Activated CD4-positive, CD25-positive, alpha-beta regulatory T cell treated with anti-CD3 and anti-CD28 coated beads, Interleukin-2, amount 50 U/mL, for 24 hours (primary cell): Measurements from ENCODE around the gene SETD5.

ENCODE experiments used
- ATAC-seq, 2 donors: fragments of 150-1000 bp; cut with Tn5 transposase; one replicate each; pipeline ENCODE4 v1.10.0; 2021; ENCODE audit warnings: mild to moderate bottlenecking in 1 of 2, moderate library complexity in 1 of 2

The SETD5 gene

DNA sequence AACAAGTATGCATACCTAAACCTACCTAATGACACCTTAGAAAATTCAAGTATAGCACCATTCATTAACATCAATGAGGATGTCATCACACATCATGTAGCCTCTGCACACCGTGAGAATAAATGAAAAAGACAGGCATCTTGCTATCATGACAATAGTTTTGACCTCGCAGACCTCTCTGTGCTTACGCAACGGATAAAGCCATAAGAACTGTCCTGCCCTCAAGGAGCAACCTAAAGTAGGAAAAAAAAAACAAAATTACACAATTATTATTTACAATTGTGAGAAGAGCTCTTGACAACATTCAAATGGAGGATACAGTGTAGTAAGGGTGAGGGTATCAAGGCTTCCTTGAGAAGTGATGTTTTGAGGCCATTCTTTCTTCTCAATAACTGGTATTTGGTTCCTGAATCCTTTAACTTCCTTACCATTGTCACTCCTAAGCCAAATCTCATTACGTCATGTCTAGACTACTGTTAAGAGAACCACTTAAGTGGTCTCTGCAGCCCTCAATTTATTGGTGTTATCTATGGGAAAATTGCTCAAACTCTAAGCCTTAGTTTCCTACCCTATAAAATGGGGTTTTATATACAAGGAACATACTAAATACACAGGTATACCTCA, 7.0 kb upstream of the SETD5 start:
- no peak for ATAC-seq

- no peak for ATAC-seq
Observed at GRCh38 chr3:9392041-9392440, 5.4 kb upstream of the SETD5 start.

DNA sequence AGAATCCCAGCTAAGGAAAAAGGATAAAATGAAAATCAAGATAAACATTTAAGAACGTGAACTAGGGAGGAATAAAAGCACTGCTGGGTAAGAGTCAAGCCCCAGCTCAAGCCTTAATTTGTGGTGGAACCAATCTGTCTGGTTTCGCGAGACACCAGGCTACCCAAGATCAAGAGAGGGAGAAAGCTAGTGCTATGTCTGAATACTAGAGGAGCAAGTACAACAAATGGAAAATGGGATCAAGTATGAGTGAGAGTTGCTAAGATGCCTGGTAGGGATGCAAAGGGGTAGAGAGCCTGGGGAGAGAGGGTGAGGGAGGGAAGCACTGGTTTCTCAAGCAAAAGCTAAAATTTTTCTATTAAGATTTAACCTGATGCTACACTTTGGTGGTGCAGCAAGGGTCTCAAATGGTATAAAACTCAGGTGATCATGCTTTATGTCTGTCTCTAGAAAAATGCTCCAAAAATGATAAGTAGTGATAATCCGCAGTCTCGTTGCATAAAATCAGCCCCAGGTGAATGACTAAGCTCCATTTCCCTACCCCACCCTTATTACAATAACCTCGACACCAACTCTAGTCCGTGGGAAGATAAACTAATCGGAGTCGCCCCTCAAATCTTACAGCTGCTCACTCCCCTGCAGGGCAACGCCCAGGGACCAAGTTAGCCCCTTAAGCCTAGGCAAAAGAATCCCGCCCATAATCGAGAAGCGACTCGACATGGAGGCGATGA, 1.7 kb upstream of the SETD5 start:
- ATAC-seq: no peak

GRCh38 chr3:9396301-9396631, 1.1 kb upstream of the SETD5 start:
- ATAC-seq: peak; percentile 24 to 29

DNA sequence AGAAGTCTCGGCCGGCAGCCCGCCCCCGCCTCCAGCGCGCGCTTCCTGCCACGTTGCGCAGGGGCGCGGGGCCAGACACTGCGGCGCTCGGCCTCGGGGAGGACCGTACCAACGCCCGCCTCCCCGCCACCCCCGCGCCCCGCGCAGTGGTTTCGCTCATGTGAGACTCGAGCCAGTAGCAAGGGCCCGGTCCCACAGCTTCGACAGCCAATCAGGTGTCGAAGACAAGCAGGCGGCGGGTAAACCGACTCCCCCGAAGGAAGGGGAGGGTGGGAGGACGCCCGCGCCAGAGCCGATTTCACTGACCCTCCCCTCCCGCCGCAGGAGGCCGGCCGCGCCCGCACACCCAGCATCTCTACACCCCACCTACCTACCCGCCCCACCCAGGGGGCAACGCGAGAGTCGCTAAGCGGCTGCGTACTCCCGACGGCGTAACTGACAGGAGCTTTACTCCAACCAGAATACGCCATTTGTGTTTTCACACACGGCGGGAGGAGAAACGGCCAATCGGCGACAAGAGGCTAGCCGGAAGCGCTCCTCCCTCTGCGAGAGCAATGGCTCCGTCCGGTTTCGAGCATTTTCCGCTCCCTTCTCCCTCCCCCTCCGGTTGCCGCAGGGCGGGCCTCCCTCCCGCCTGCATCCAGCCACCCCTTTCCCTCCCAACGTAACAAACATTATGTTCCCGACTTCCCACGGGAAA, 633 bp upstream of the SETD5 start:
- peak; percentile 71 to 74 for ATAC-seq

GRCh38 chr3:9397906-9398699, 688 bp downstream of the SETD5 start:
- no peak for ATAC-seq

- no peak for ATAC-seq
Observed at GRCh38 chr3:9398700-9399336, 1.4 kb downstream of the SETD5 start.

DNA sequence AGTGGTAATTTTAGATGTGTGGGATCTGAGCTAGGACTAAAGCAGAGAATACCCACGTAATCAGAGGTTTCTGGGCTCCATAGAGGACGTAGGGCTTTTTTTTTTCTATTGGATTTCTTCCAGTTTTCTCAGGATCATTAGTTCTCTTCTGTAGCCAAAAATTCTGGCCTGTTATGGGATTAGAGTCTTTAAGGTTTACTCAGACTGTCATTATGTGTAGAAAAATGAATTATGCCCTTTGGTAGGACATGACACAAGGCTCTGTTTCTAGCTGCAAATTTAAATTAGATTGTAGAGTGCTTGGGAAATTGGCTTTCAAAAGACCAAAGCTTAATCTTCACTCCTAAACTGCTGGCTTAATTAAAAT, 1.9 kb downstream of the SETD5 start:
- no peak for ATAC-seq

- ATAC-seq: no peak
Observed at GRCh38 chr3:9399746-9400145, 2.3 kb downstream of the SETD5 start.

GRCh38 chr3:9400616-9401015, 3.2 kb downstream of the SETD5 start:
- no peak for ATAC-seq

GRCh38 chr3:9401986-9402385, 4.6 kb downstream of the SETD5 start:
- no peak for ATAC-seq

DNA sequence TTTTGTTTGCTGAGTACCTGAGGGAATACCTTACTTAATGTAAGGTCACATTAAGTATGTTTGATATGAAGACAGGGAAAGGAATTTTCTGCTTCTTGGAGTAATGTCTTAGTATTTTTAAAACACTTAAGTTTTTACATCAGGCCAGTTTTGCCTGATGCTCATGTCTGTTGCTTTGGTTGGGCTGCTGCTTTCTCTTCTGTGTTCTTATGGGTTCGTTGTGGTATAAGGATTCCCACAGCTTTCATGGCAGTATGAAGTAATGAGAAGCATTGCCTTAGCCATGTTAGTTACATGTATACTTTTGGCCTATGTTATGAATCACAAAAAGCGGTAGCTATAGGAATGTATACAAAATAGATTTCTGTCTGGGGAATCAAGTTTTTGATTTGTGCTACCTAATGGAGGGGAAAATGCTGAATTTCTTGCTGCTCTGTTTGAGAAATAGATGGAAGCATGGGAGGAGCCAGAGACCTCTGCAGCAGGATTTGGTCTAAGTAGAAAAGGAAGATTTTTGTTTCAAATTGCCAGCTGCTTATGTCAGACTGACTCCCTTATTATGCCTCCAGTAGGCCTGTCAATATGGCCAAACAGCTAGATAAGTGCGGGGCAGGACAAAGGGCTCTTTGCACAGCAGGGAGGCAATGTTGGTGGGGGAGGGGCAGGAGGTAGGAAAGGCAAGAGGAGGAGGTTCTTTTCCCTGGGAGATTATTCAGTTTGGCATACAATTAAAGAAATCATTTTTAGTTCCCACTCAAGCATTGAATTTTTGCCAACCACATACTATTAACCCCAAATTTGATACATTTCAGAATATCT, 5.2 kb downstream of the SETD5 start:
- no peak for ATAC-seq

DNA sequence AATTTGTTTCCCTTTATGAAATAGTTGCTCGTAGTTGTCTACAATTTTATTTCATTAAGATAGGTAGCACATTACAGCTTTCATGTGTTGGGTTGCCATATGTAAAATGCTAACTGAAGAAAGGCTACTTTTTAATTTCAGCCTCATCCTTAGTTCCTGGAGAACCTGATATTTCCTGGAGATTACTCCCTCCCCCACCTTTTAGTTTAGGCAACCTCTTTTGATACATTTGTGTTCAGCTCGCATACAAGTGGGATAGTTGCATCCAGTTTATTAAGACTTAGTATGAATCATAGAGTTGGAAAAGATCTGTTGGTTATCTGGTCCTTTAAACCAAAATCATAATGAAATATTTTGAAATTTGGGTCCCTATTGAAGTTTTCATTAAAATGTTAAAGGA, 6.0 kb downstream of the SETD5 start:
- no peak for ATAC-seq

DNA sequence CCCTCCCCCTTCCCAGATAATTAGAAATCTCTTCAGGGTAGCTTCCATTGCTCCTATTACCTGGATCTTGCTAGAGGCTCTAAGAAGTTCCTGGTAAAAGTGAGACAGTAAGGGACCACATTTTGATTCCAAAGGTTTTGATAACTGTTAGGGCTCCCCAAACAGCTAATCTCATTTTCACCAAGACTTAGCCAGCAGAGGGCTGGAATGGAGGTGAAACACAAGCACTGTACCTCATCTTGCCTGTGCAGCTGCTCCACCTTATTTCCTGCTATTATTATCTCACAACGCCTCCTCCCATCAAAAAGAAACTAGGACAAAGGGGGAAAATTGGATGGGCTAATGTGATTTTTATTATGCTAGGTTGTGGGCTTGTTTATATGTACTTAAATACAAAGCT, 7.3 kb downstream of the SETD5 start:
- peak in 1 of 2 donors; percentile 36 for ATAC-seq

DNA sequence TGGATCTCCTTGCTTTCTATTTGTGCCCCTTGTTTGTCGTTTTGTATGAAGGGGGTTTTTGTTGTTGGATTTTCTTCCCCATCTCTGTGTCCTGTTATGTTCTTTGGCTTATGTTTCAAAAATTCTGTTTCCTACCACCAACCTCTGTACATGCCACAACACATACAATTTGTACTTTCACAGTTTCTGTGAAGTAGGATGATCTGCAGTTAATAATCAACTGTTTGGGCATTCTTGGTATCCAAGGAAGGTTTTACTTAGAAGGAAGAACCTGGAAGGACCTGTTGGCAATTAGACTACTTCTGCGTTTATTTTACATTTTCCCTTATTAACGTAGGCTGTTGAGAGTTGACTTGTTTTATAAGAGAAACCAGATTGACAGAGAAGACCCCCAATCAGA, 8.3 kb downstream of the SETD5 start:
- ATAC-seq: no peak

DNA sequence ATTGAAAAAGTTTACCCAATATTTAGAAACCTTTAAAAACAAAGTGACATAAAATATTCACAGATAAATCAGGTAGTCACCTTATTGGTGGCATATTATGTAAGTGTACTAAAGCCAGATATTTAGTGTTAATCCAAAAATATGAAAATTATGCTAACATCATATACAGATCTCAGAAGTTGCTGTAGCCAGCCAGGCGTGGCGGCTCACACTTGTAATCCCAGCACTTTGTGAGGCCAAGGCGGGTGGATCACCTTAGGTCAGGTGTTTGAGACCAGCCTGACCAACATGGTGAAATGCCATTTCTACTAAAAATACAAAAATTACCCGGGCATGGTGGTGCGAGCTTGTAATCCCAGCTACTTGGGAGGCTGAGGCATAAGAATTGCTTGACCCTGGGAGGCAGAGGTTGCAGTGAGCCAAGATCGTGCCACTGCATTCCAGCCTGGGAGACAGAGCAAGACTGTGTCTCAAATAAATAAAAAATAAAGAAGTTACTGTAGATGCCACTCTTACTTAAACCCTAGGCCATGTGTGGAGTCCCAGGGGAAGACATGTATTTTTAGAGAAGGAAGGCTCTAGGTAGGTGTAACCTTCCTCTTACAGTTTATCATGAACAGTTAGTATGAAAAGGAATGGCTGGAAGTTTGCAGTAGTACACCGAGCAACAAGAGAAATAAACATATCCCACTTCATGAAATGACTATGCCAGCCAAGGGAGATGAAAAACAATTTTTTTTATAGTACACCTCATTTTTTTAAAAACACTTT, 9.6 kb downstream of the SETD5 start:
- ATAC-seq: no peak

GRCh38 chr3:9408061-9408460, 10.6 kb downstream of the SETD5 start:
- no peak for ATAC-seq

DNA sequence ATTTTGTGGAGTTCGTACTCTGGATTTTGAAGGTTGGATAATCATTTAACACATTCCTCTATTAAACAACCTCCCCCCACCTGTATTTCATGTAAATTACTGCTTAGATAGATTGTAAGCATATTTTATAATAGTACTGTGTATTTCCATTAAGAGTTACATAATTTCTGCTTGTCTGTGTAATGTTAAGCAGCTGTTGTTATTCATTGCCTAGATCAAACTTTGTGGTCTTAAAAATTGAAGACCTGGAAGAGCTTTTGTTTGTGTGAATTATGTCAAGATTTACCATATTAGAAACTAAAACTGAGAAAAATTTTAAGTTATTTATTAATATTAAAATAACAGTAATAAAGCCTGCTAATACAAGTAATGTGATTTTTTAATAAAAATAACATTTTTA, 11.1 kb downstream of the SETD5 start:
- ATAC-seq: no peak

DNA sequence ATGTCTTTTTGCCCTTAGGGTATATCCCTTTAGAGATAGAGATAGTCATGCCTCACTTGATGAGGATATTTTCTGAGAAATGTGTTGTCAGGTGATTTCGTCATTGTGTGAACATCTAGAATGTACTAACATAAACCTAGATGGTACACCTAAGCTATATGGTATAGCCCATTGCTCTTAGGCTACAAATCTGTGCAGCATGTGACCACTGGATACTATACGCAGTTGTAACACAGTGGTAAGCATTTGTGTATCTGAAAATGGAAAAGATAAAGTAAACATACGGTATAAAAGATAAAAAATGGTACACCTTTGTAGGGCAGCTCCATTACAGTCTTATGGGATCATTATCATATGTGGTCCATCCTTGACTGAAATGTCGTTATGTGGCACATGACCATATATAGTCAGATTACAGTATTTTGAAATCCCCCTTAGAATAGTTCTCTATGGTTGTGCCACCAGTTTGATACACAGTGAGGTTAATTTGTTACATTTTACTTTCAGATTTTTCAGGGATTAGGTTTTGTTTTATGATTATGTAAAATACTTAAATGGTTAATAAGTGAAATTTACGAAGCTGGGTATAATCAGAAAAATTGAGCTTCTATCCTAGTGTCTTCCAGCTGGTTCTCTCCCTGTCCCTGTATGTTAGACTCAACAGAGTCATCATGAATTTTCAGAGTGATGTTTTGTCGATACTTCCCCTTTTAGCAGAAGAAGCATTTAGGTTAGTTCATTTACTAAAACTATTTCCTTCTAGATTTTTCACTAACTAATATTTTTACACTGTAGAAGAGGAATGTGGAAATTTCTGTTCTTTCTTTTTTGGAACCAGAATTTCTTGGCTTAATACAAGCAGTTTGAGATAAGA, 12.8 kb downstream of the SETD5 start:
- peak in 1 of 2 donors; percentile 64 for ATAC-seq

DNA sequence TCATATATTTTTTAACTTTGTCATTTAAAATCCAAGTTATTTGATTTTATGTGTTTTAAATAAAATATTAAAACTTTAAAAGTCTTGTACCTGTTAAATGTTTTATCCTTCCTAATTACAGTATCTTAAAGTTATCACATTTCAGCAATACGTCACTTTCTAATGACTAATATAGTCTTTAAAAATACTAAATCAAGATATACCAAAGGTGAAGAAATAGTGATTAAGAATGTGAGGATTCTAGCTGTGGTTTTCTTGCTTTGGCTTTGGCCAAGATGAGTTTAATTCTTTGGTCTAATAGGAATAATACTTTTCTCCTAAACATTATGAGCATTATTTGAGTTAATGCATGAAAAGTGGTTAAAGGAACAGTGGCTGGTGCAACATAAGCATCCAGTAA, 13.9 kb downstream of the SETD5 start:
- peak; percentile 10 to 60 for ATAC-seq
